Measurements from ENCODE around the gene U2AF2.

Gene U2AF2

GRCh38 chr19:55689411-55690108, 34.7 kb downstream of the U2AF2 start:
- no peak overlapping the region for H3K27ac ChIP-seq
- TF ChIP-seq CTCF (conservative IDR thresholded peaks at IDR 0.05; ENCODE audit: low read depth) = no peak
- ChIA-PET POLR2A (ENCODE audit: low non-redundant PET) (no interaction called here), CTCF (no interaction called here)
- DNase-seq (ENCODE audit: low spot score) = no peak

GRCh38 chr19:55690109-55690768, 35.4 kb downstream of the U2AF2 start:
- CTCF ChIA-PET = no interaction called here

GRCh38 chr19:55690769-55691545, 36.1 kb downstream of the U2AF2 start:
- TF ChIP-seq CTCF (conservative IDR thresholded peaks at IDR 0.05; ENCODE audit: low read depth) = no peak
- ChIA-PET POLR2A (ENCODE audit: low non-redundant PET) (no interaction called here), CTCF (no interaction called here)
- H3K27ac ChIP-seq = no peak overlapping the region
- DNase-seq (ENCODE audit: low spot score) = no peak

More at GRCh38 chr19:55690109-55690768, 35.4 kb downstream of the U2AF2 start:
- POLR2A ChIA-PET (ENCODE audit: low non-redundant PET) = no interaction called here
- TF ChIP-seq CTCF (conservative IDR thresholded peaks at IDR 0.05; ENCODE audit: low read depth) = no peak
- no peak overlapping the region for H3K27ac ChIP-seq
- no peak for DNase-seq (ENCODE audit: low spot score)

GRCh38 chr19:55691561-55692481, 37.0 kb downstream of the U2AF2 start:
- POLR2A ChIA-PET (ENCODE audit: low non-redundant PET) = no interaction called here
- TF ChIP-seq CTCF (conservative IDR thresholded peaks at IDR 0.05; ENCODE audit: low read depth) = no peak
- CTCF ChIA-PET = interaction anchor here (0.6 kb wide), 1 partner anchor 46 kb away, joined by 3 read pairs; the partner anchor contains the start of gene NLRP9
- DNase-seq (ENCODE audit: low spot score) = no peak
- no peak overlapping the region for H3K27ac ChIP-seq

- no peak for TF ChIP-seq CTCF (conservative IDR thresholded peaks at IDR 0.05; ENCODE audit: low read depth)
- ChIA-PET POLR2A (ENCODE audit: low non-redundant PET) (no interaction called here), CTCF (no interaction called here)
- DNase-seq (ENCODE audit: low spot score) = no peak
- H3K27ac ChIP-seq = 0 out of 2 replicates have a peak overlapping the region, but pooled peaks have one; percentile 22
These were observed 37.8 kb downstream of the U2AF2 start for GRCh38 chr19:55692681-55693081.

Data from RWPE1 (cell line).